Colonic mucosa (tissue), 4 donors: Measurements from ENCODE around the gene PRR35. TPM values are rescaled to one million over a fixed set of nuclear protein-coding genes. Genes with fewer than 3 reads are reported as not detected.

Experiments
- DNase-seq: peaks from one replicate; pipeline ENCODE4 v3.0.0-alpha.2; 2020
- H3K27ac ChIP-seq: fragments of 200-600 bp; one replicate; pipeline ENCODE4 v1.8.0; 2021
- H3K27me3 ChIP-seq: fragments of 200-600 bp; one replicate; pipeline ENCODE4 v1.8.0; 2021
- H3K36me3 ChIP-seq: fragments of 200-600 bp; one replicate; pipeline ENCODE4 v1.8.0; 2021
- H3K4me1 ChIP-seq: fragments of 200-600 bp; one replicate; pipeline ENCODE4 v1.8.0; 2021; ENCODE audit warnings: mild to moderate bottlenecking
- H3K4me3 ChIP-seq: fragments of 200-600 bp; one replicate; pipeline ENCODE4 v1.8.0; 2021
- H3K9ac ChIP-seq, 2 donors: one replicate each; pipeline ENCODE4 v1.7.0; 2013; ENCODE audit warnings: control low read depth in 2 of 2, low read depth in 2 of 2, low read length in 2 of 2
- H3K9me3 ChIP-seq: fragments of 200-600 bp; one replicate; pipeline ENCODE4 v1.8.0; 2021
- intact Hi-C: fragments of 100-400 bp; cut with DNase I; formaldehyde crosslinking; loops from one replicate; pipeline ENCODE4 v1.14.1; 2022
- total RNA-seq, 2 donors: library from RNA; stranded (reverse); fragmentation: NEBNext Ultra II Directional in 1 of 2; extraction: Animal tissue kit (Norgen Biotek cat#: 25700) in 1 of 2; gene quantifications; one replicate each; pipeline ENCODE4 v1.2.1, GENCODE V29; 2021
- TF ChIP-seq, protein P1 (sequence below): fragments of 200-600 bp; IDR thresholded peaks from one replicate; pipeline ENCODE4 v1.8.0; 2022; ENCODE audit warnings: antibody characterized with exemption, mild to moderate bottlenecking
- donor health status: healthy.
- donor health status: DM: no; HTN: no; CAD: no.
- donor health status: DM: no; HTN: no; CAD: no.

PRR35 gene
- total RNA-seq, 2 donors from 2014 or later, result not detected

DNA sequence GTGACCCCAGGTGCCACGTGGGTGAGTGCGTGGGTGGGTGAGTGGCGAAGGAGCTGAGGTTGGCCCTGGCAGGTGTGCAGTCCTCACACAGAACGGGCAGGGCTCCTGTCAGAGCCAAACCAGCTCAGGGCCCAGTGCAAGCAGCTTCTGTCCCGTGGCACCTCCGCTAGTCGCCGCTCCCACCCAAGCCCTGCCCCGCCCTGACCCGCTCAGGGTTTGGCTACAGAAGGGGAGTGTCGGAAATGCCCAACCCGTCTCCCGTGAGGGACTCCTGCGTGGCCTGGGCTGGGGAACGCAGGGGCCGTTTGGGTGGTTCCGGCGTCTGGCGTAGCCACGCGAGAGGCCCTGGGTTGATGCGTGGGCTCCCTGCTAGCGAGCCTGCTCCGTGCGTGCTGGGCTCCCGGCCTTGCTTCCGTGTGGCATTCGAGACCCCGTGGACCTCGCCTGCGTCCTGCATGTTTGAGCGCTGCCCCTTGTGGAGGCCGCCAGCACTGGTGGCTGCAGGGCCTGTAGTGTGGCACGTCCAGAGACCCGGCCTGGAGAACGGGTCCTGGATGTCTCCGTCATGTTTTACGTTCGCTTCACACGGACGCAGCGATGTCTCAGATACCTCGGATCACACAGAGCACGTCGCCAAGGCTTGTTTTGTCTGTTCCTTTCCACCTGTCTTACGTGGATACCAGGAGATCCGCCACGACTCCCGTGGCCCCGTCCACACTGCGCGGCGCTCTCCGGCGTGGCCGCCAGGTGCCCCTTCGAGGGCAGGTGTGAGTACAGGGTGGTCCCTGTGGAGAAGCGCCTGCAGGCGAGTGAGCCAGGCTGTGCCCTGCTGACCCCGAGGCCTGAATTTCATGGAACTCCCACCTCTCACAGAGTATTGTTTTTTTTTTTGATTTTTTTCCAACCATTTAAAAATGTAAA, 22.5 kb upstream of the PRR35 start:
- Histone ChIP-seq H3K27me3 (no peaks in the 10 kb centered on the region), H3K9ac (no peak overlapping the region), H3K4me3 (no peak overlapping the region), H3K36me3 (no peaks in the 10 kb centered on the region), H3K27ac (no peak overlapping the region), H3K4me1 (peaks cover 8% of the 10 kb centered on the region), H3K9me3 (no peaks in the 10 kb centered on the region)
- intact Hi-C loops, result no loop called here
- TF ChIP-seq, protein P1, sequence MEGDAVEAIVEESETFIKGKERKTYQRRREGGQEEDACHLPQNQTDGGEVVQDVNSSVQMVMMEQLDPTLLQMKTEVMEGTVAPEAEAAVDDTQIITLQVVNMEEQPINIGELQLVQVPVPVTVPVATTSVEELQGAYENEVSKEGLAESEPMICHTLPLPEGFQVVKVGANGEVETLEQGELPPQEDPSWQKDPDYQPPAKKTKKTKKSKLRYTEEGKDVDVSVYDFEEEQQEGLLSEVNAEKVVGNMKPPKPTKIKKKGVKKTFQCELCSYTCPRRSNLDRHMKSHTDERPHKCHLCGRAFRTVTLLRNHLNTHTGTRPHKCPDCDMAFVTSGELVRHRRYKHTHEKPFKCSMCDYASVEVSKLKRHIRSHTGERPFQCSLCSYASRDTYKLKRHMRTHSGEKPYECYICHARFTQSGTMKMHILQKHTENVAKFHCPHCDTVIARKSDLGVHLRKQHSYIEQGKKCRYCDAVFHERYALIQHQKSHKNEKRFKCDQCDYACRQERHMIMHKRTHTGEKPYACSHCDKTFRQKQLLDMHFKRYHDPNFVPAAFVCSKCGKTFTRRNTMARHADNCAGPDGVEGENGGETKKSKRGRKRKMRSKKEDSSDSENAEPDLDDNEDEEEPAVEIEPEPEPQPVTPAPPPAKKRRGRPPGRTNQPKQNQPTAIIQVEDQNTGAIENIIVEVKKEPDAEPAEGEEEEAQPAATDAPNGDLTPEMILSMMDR, result no peak
- DNase-seq, result no peak

DNA sequence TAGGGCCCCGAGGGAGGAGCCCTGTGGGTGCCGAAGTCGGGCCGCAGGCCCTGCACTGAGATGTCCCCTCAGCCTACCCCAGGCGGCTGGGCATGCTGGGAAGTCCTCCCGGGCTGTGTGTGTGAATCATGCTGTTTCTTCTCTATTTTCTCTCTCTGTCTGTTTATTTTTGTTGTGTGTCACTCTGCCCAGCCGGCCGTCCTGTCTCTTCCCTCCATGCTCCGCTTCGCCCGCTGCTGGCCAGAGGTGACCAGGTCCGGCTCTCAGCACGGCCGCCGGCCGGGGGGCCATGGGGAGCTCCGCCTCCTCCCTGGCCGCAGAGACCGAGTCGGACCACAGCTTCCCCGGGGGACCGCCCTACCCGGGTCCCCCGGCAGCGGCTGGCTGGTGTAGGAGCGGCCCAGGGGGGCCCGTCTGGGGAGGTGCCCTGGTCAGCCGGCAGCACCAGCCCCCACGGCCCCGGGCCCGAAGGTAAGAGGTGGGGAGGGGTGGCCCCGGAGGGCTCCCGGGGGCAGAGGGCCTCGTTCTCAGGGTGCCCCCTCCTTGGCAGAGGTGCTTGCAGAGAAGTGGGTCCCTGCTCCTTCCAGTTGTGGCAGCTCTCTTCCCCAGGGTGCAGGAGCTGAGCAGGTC, 20.2 kb upstream of the PRR35 start:
- Histone ChIP-seq H3K4me3 (no peak overlapping the region), H3K27me3 (no peaks in the 10 kb centered on the region), H3K36me3 (no peaks in the 10 kb centered on the region), H3K9me3 (no peaks in the 10 kb centered on the region), H3K9ac (no peak overlapping the region), H3K4me1 (no peaks in the 10 kb centered on the region), H3K27ac (no peak overlapping the region)
- DNase-seq, result no peak
- intact Hi-C loops, result no loop called here
- TF ChIP-seq, protein P1, result no peak

DNA sequence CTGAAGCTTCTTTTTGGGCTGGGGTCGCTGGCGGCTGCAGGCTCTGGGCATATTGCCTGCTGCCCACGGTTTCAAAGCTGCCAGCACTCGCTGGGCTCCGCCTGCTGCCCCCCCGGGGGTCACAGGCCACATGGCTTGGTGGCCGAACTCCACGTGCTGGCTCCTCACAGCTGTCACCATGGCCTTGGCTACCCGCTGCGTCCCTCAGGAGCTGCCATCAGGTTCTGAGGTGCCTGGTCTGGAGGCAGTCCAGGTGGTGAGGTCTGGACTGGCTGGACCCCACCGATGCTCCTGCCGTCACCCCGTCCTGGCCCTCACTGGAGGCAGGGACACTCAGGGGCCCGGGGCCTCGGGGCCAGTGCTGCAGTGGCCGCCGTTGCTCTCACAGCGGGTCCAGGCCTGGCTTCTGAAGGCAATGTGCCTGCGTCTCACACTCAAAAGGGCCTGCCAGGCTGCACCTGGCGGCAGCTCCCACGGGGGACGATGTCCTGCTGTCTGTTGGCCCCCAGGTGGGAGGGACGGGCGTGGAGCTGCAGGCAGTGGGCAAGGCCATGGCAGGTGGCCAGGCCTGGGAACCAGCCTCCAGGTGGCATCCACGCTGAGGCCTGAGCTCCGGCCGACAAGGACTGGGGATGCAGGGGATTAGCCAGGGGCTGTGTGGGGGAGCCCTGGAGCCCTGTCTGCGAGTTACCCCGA, 19.4 kb upstream of the PRR35 start:
- DNase-seq, result no peak
- H3K4me3 ChIP-seq, result no peak overlapping the region
- H3K9me3 ChIP-seq, result no peaks in the 10 kb centered on the region
- H3K27ac ChIP-seq, result no peak overlapping the region
- H3K9ac ChIP-seq, result no peak overlapping the region
- H3K36me3 ChIP-seq, result no peaks in the 10 kb centered on the region
- H3K4me1 ChIP-seq, result no peaks in the 10 kb centered on the region
- intact Hi-C loops, result no loop called here
- TF ChIP-seq, protein P1, result no peak
- no peaks in the 10 kb centered on the region for H3K27me3 ChIP-seq

DNA sequence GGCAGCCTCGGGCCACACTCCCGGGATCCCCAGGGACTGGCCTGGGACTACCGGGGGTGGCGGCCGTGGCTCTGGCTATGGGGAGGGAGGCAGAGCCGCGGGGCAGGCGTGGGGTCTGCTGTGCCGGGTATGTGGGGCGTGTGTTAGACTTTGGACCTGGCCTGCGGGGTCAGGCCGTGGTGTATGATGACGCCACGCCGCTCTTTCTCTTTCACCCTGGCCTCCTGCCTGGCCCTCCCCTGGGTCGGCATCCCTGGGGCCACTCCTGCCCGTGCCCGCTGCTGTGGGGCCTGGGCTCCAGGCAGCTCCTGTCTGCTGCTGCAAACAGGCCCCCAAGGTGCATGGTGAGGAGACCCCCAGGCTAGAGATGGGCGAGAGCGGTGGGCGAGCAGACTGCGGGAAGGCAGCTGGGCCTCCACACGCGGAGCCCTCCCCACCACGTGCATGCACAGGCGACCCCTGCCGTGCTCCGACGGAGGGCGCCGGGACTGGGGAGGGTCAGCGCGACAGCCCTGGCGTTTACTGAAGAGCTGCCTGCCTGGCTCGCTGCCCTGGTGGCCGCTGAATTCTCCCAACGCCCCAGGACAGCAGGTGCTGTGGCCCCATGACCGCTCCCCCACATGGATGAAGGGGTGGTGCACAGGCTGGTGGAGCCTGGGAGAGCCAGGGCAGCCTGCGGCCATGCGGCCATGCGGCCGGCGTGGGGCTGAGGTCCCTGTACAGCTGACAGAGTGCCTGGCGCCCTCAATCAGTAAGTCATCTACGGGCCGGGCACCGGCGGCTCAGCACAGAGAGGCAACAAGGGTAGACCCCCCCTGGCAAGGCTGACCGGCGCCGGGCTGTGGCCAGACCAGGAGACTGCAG, 16.7 kb upstream of the PRR35 start:
- TF ChIP-seq, protein P1, result no peak
- intact Hi-C loops, result no loop called here
- peaks cover 3% of the 10 kb centered on the region for H3K4me1 ChIP-seq
- H3K4me3 ChIP-seq, result no peak overlapping the region
- H3K27me3 ChIP-seq, result no peaks in the 10 kb centered on the region
- no peak overlapping the region for H3K27ac ChIP-seq
- DNase-seq, result no peak
- H3K36me3 ChIP-seq, result no peaks in the 10 kb centered on the region
- H3K9ac ChIP-seq, result no peak overlapping the region
- no peaks in the 10 kb centered on the region for H3K9me3 ChIP-seq

DNA sequence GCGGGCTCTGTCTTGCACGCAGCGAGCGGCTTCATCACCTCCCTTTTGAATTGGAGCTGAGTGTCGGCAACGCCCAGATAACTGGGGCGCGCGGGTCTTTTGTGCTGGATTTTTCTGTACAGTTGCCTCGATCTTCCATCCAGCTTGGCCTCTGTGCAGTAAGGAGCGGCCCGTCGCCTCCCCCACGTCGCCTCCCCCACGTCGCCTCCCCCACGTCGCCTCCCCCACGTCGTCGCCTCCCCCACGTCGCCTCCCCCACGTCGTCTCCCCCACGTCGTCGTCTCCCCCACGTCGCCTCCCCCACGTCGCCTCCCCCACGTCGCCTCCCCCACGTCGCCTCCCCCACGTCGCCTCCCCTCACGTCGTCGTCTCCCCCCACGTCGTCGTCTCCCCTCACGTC, 15.7 kb upstream of the PRR35 start:
- intact Hi-C loops, result no loop called here
- H3K36me3 ChIP-seq, result no peaks in the 10 kb centered on the region

More for the DNA sequence above, 15.7 kb upstream of the PRR35 start:
- Histone ChIP-seq H3K9me3 (no peaks in the 10 kb centered on the region), H3K27ac (no peak overlapping the region), H3K4me1 (peaks cover 3% of the 10 kb centered on the region), H3K4me3 (no peak overlapping the region), H3K9ac (no peak overlapping the region), H3K27me3 (no peaks in the 10 kb centered on the region)
- DNase-seq, result no peak
- TF ChIP-seq, protein P1, result no peak
